SK-N-SH treated with all-trans-retinoic acid at 6 μM for 48 hours (cell line): ENCODE measurements around the gene TRIM40.

ENCODE experiments used
- ATAC-seq: fragments of 200-7000 bp; cut with Tn5 transposase; 3 replicates; pipeline ENCODE4 v1.9.1; 2020; ENCODE audit warnings: mild to moderate bottlenecking, moderate library complexity
- BACH2 ChIP-seq: fragments of 250-450 bp; sonication (Bioruptor Pico); IDR thresholded peaks from 2 replicates; pipeline ENCODE4 v1.9.0; 2021; ENCODE audit warnings: mild to moderate bottlenecking, borderline replicate concordance
- GLIS3 ChIP-seq: fragments of 250-450 bp; sonication (Bioruptor Pico); IDR thresholded peaks from 2 replicates; pipeline ENCODE4 v1.5.0; 2020; ENCODE audit warnings: mild to moderate bottlenecking, moderate library complexity
- ISL1 ChIP-seq: fragments of 250-450 bp; sonication (Bioruptor Pico); IDR thresholded peaks from 2 replicates; pipeline ENCODE4 v2.1.2; 2022; ENCODE audit warnings: mild to moderate bottlenecking, moderate library complexity
- OSR1 ChIP-seq: fragments of 250-450 bp; sonication (Bioruptor Pico); IDR thresholded peaks from 2 replicates; pipeline ENCODE4 v1.8.0; 2022; ENCODE audit warnings: moderate library complexity, mild to moderate bottlenecking, inconsistent platforms
- PPARA ChIP-seq: fragments of 250-450 bp; sonication (Bioruptor Pico); IDR thresholded peaks from 2 replicates; pipeline ENCODE4 v1.5.0; 2020; ENCODE audit warnings: mild to moderate bottlenecking, borderline replicate concordance
- RARB ChIP-seq: fragments of 250-450 bp; sonication (Bioruptor Pico); IDR thresholded peaks from 2 replicates; pipeline ENCODE4 v1.8.0; 2021; ENCODE audit warnings: mild to moderate bottlenecking, moderate library complexity
- ZC3H10 ChIP-seq: fragments of 250-450 bp; sonication (Bioruptor Pico); IDR thresholded peaks from 2 replicates; pipeline ENCODE4 v1.5.1; 2021; ENCODE audit warnings: mild to moderate bottlenecking, moderate library complexity
- ZFP30 ChIP-seq: fragments of 450-650 bp; formaldehyde crosslinking; IDR thresholded peaks from 2 replicates; pipeline ENCODE4 v1.5.0; 2022; ENCODE audit warnings: mild to moderate bottlenecking, moderate library complexity
- ZNF70 ChIP-seq: fragments of 450-650 bp; formaldehyde crosslinking; IDR thresholded peaks from 2 replicates; pipeline ENCODE4 v1.5.0; 2020; ENCODE audit warnings: mild to moderate bottlenecking, moderate library complexity
- ZNF8 ChIP-seq: fragments of 450-650 bp; formaldehyde crosslinking; IDR thresholded peaks from 2 replicates; pipeline ENCODE4 v1.5.0; 2020; ENCODE audit warnings: mild to moderate bottlenecking, moderate library complexity
- TF ChIP-seq, protein P1 (sequence below): fragments of 250-450 bp; sonication (Bioruptor Pico); IDR thresholded peaks from 2 replicates; pipeline ENCODE4 v1.5.0; 2020; ENCODE audit warnings: mild to moderate bottlenecking, moderate library complexity
- TF ChIP-seq, protein P2 (sequence below): fragments of 250-450 bp; sonication (Bioruptor Pico); IDR thresholded peaks from 2 replicates; pipeline ENCODE4 v1.5.1; 2021; ENCODE audit warnings: mild to moderate bottlenecking, moderate library complexity
- TF ChIP-seq, protein P3 (sequence below): fragments of 250-450 bp; sonication (Bioruptor Pico); IDR thresholded peaks from 2 replicates; pipeline ENCODE4 v1.8.0; 2021; ENCODE audit warnings: low read depth, mild to moderate bottlenecking, moderate library complexity, borderline replicate concordance
- TF ChIP-seq, protein P4 (sequence below): fragments of 250-450 bp; sonication (Bioruptor Pico); IDR thresholded peaks from 2 replicates; pipeline ENCODE4 v1.8.0; 2020; ENCODE audit warnings: mild to moderate bottlenecking, moderate library complexity, borderline replicate concordance
- TF ChIP-seq, protein P5 (sequence below): fragments of 250-450 bp; sonication (Bioruptor Pico); IDR thresholded peaks from 2 replicates; pipeline ENCODE4 v1.5.1; 2020; ENCODE audit warnings: low read depth, mild to moderate bottlenecking, moderate library complexity

The TRIM40 gene

DNA sequence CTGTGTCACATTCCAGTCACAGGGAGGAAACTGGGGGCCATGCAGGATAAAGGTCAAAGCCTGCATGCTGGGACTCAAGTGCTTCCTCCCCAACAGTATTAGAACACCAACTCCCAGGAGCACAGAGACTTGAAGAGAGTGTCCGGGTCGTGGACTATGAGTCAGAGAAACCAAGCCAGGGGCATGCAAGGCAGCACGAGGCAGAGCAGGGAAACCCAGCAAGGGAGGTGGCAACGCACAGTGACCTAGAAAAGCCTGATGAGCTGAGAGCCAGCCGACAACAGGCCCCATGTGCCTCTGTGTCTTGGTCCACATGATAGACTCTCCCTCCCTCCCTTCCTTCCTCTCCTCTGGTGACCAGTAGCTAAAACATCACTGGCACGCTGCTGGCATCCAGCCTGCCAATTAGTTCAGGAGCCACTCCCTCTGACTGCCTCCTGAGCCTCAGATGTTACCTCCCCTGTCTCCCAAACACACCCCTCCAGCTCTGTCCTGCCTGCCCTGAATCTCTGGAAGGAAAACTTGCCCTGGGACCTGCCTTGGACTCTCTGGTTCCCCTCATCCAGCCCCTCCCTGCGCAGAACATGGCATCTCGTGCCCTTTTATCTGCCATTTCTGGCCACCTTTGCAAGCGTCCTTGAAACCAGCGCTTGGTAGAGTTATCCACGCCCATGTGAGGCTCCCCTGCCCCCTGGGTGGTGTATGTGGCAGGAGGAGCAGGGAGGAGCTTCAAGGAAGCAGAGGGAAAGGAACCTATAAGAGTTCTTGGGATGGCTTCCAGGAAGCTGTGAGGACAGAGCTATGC is 44.2 kb upstream of the TRIM40 start (continued):
- TF ChIP-seq, protein P1, sequence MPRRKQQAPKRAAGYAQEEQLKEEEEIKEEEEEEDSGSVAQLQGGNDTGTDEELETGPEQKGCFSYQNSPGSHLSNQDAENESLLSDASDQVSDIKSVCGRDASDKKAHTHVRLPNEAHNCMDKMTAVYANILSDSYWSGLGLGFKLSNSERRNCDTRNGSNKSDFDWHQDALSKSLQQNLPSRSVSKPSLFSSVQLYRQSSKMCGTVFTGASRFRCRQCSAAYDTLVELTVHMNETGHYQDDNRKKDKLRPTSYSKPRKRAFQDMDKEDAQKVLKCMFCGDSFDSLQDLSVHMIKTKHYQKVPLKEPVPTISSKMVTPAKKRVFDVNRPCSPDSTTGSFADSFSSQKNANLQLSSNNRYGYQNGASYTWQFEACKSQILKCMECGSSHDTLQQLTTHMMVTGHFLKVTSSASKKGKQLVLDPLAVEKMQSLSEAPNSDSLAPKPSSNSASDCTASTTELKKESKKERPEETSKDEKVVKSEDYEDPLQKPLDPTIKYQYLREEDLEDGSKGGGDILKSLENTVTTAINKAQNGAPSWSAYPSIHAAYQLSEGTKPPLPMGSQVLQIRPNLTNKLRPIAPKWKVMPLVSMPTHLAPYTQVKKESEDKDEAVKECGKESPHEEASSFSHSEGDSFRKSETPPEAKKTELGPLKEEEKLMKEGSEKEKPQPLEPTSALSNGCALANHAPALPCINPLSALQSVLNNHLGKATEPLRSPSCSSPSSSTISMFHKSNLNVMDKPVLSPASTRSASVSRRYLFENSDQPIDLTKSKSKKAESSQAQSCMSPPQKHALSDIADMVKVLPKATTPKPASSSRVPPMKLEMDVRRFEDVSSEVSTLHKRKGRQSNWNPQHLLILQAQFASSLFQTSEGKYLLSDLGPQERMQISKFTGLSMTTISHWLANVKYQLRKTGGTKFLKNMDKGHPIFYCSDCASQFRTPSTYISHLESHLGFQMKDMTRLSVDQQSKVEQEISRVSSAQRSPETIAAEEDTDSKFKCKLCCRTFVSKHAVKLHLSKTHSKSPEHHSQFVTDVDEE = no peak
- TF ChIP-seq RARB (CRISPR knock-in tag) = no peak
- TF ChIP-seq ISL1 (CRISPR knock-in tag) = no peak
- TF ChIP-seq ZNF8 (CRISPR knock-in tag) = no peak
- TF ChIP-seq, protein P2, sequence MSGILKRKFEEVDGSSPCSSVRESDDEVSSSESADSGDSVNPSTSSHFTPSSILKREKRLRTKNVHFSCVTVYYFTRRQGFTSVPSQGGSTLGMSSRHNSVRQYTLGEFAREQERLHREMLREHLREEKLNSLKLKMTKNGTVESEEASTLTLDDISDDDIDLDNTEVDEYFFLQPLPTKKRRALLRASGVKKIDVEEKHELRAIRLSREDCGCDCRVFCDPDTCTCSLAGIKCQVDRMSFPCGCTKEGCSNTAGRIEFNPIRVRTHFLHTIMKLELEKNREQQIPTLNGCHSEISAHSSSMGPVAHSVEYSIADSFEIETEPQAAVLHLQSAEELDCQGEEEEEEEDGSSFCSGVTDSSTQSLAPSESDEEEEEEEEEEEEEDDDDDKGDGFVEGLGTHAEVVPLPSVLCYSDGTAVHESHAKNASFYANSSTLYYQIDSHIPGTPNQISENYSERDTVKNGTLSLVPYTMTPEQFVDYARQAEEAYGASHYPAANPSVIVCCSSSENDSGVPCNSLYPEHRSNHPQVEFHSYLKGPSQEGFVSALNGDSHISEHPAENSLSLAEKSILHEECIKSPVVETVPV (CRISPR knock-in tag) = no peak
- TF ChIP-seq, protein P3, sequence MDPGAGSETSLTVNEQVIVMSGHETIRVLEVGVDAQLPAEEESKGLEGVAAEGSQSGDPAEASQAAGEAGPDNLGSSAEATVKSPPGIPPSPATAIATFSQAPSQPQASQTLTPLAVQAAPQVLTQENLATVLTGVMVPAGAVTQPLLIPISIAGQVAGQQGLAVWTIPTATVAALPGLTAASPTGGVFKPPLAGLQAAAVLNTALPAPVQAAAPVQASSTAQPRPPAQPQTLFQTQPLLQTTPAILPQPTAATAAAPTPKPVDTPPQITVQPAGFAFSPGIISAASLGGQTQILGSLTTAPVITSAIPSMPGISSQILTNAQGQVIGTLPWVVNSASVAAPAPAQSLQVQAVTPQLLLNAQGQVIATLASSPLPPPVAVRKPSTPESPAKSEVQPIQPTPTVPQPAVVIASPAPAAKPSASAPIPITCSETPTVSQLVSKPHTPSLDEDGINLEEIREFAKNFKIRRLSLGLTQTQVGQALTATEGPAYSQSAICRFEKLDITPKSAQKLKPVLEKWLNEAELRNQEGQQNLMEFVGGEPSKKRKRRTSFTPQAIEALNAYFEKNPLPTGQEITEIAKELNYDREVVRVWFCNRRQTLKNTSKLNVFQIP (CRISPR knock-in tag) = no peak
- no peak for TF ChIP-seq PPARA (CRISPR knock-in tag)

DNA sequence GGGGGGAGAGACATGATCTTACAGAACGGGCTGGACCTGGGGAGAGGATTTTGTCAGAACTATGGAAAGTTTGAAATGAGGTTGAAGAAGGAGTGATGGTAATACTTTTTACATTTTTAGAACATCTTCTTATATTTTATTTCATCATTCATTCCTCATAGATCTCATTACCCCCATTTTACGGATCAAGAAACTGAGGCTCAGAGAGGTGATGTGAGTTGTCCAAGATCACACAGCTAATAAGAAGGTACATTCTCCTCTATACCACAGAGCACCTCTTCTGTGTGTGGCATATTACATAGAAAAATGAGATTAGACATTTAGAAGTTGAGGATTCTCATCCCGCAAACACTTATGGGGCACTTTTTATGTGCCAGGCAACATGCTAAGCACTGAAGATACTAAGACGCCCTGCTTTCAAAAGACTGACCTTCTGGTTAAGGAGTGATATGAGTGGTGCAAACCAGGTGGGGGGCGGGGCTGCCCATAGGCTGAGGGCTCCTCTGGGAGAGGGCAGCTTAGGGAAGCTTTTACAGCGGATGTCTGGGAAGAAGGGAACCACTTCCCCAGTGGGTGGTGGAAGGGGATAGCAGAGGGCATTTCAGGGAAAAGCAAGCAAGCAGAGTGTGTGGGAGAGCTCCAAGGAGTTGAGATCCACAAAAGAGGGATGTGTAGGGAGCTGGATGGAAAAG is 42.9 kb upstream of the TRIM40 start:
- ATAC-seq = no peak
- TF ChIP-seq, protein P1 = no peak
- TF ChIP-seq ZC3H10 (CRISPR knock-in tag) (no peak), ZNF70 (CRISPR knock-in tag) (no peak), ZFP30 (CRISPR knock-in tag) (no peak), OSR1 (CRISPR knock-in tag) (no peak), PPARA (CRISPR knock-in tag) (no peak), GLIS3 (CRISPR knock-in tag) (no peak), BACH2 (CRISPR knock-in tag) (no peak)
- TF ChIP-seq, protein P4, sequence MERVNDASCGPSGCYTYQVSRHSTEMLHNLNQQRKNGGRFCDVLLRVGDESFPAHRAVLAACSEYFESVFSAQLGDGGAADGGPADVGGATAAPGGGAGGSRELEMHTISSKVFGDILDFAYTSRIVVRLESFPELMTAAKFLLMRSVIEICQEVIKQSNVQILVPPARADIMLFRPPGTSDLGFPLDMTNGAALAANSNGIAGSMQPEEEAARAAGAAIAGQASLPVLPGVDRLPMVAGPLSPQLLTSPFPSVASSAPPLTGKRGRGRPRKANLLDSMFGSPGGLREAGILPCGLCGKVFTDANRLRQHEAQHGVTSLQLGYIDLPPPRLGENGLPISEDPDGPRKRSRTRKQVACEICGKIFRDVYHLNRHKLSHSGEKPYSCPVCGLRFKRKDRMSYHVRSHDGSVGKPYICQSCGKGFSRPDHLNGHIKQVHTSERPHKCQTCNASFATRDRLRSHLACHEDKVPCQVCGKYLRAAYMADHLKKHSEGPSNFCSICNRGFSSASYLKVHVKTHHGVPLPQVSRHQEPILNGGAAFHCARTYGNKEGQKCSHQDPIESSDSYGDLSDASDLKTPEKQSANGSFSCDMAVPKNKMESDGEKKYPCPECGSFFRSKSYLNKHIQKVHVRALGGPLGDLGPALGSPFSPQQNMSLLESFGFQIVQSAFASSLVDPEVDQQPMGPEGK = no peak
- TF ChIP-seq, protein P5, sequence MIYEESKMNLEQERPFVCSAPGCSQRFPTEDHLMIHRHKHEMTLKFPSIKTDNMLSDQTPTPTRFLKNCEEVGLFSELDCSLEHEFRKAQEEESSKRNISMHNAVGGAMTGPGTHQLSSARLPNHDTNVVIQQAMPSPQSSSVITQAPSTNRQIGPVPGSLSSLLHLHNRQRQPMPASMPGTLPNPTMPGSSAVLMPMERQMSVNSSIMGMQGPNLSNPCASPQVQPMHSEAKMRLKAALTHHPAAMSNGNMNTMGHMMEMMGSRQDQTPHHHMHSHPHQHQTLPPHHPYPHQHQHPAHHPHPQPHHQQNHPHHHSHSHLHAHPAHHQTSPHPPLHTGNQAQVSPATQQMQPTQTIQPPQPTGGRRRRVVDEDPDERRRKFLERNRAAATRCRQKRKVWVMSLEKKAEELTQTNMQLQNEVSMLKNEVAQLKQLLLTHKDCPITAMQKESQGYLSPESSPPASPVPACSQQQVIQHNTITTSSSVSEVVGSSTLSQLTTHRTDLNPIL (CRISPR knock-in tag) = no peak
- TF ChIP-seq, all 23 proteins: peak for 0
